A549 (cell line): ENCODE data around the gene ZNF865. TPM values are rescaled to one million over a fixed set of nuclear protein-coding genes. Genes with fewer than 3 reads are reported as not detected.

Source experiments
- ATAC-seq, 2 experiments: fragments of 200-7000 bp in 1 of 2; fragments of >200 bp in 1 of 2; cut with Nextera tagmentation in 1 of 2; cut with Tn5 transposase in 1 of 2; 3 replicates each; pipeline versions ENCODE4 v1.8.0 to v1.9.1; 2018 to 2020; ENCODE audit warnings: mild to moderate bottlenecking in 1 of 2, moderate library complexity in 1 of 2
- CTCF ChIA-PET: fragments of 300-600 bp; sonication (Branson Sonifier 250); formaldehyde crosslinking; extraction: SDS; loops from one replicate; lab custom pipeline; 2021; ENCODE audit warnings: antibody characterized with exemption, inconsistent platforms; lab: Yijun Ruan, JAX
- POLR2A ChIA-PET: fragments of 350-600 bp; formaldehyde crosslinking; extraction: SDS; loops from one replicate; lab custom pipeline; 2021; ENCODE audit warnings: antibody characterized with exemption, inconsistent platforms; lab: Yijun Ruan, JAX
- DNase-seq, 2 experiments: peaks; one replicate each; pipeline versions ENCODE4 v3.0.0 to v3.0.0-alpha.2; 2011 to 2016; ENCODE audit warnings: low read depth in 1 of 2, low spot score in 1 of 2
- FAIRE-seq: peaks from 2 replicates; lab custom pipeline; 2011; peaks lifted over from hg19 to GRCh38; lab: Jason Lieb, UNC
- H3K27ac ChIP-seq, 2 experiments: fragments of >200 bp; sonication (Bioruptor Twin); formaldehyde crosslinking; 3 replicates each; pipeline ENCODE4 v1.5.1; 2016 to 2017
- H3K4me1 ChIP-seq: fragments of >200 bp; sonication (Bioruptor Twin); formaldehyde crosslinking; 3 replicates; pipeline ENCODE4 v1.6.1; 2016
- H3K4me2 ChIP-seq: fragments of >200 bp; sonication (Bioruptor Twin); formaldehyde crosslinking; 3 replicates; pipeline ENCODE4 v1.6.1; 2016
- H3K4me3 ChIP-seq: fragments of >200 bp; sonication (Bioruptor Twin); formaldehyde crosslinking; 3 replicates; pipeline ENCODE4 v1.5.1; 2016
- H3K9me3 ChIP-seq: fragments of >200 bp; sonication (Bioruptor Twin); formaldehyde crosslinking; 3 replicates; pipeline ENCODE4 v1.6.1; 2016
- BHLHE40 ChIP-seq: IDR thresholded peaks from 2 replicates; pipeline ENCODE4 v1.6.1; 2012; ENCODE audit warnings: low read depth, low read length, inconsistent platforms
- CHD2 ChIP-seq: fragments of 150-350 bp; IDR thresholded peaks from 2 replicates; pipeline ENCODE4 v1.6.1; 2014; ENCODE audit warnings: low read length; ENCODE audit not compliant: partially characterized antibody
- CHD4 ChIP-seq: fragments of 200-600 bp; sonication (generic); IDR thresholded peaks from 2 replicates; pipeline ENCODE4 v1.6.1; 2016; ENCODE audit warnings: antibody characterized with exemption, mild to moderate bottlenecking, borderline replicate concordance
- E2F6 ChIP-seq: IDR thresholded peaks from 2 replicates; pipeline ENCODE4 v1.6.1; 2012; ENCODE audit warnings: low read depth, borderline replicate concordance
- EHF ChIP-seq: fragments of 250-450 bp; sonication (Bioruptor Pico); IDR thresholded peaks from 2 replicates; pipeline ENCODE4 v1.5.0; 2020; ENCODE audit warnings: mild to moderate bottlenecking
- EHMT2 ChIP-seq: fragments of 200-600 bp; sonication (generic); IDR thresholded peaks from 2 replicates; pipeline ENCODE4 v1.6.1; 2016; ENCODE audit warnings: antibody characterized with exemption, low read depth, mild to moderate bottlenecking, moderate library complexity
- ELK1 ChIP-seq: fragments of 150-350 bp; IDR thresholded peaks from 2 replicates; pipeline ENCODE4 v1.6.1; 2014; ENCODE audit warnings: low read depth, mild to moderate bottlenecking, low read length
- EP300 ChIP-seq, 2 experiments: fragments of >200 bp; sonication (Bioruptor Twin); formaldehyde crosslinking; IDR thresholded peaks; 2 replicates in 1 of 2; 3 replicates in 1 of 2; pipeline ENCODE4 v1.6.1; 2016 to 2017
- HDAC2 ChIP-seq: fragments of 200-600 bp; sonication (generic); IDR thresholded peaks from 2 replicates; pipeline ENCODE4 v1.6.1; 2016
- HEYL ChIP-seq: fragments of 250-450 bp; sonication (Bioruptor Pico); IDR thresholded peaks from 2 replicates; pipeline ENCODE4 v1.8.0; 2021; ENCODE audit warnings: mild to moderate bottlenecking, moderate library complexity
- HOXA7 ChIP-seq: fragments of 250-450 bp; sonication (Bioruptor Pico); IDR thresholded peaks from 2 replicates; pipeline ENCODE4 v1.5.0; 2020; ENCODE audit warnings: mild to moderate bottlenecking, moderate library complexity
- JUN ChIP-seq, 2 experiments: fragments of >200 bp; sonication (Bioruptor Twin); formaldehyde crosslinking; IDR thresholded peaks; 2 replicates in 1 of 2; 3 replicates in 1 of 2; pipeline ENCODE4 v1.6.1; 2016 to 2017
- KDM1A ChIP-seq: fragments of 200-600 bp; sonication (generic); IDR thresholded peaks from 2 replicates; pipeline ENCODE4 v1.6.1; 2016; ENCODE audit warnings: low read depth, mild to moderate bottlenecking
- NFE2L2 ChIP-seq: fragments of 150-350 bp; conservative IDR thresholded peaks from 2 replicates; pipeline ENCODE4 v1.6.1; 2014; ENCODE audit warnings: low read length
- NR3C1 ChIP-seq: fragments of >200 bp; sonication (Bioruptor Twin); formaldehyde crosslinking; IDR thresholded peaks from 3 replicates; pipeline ENCODE4 v1.6.1; 2017
- PBX3 ChIP-seq: IDR thresholded peaks from 2 replicates; pipeline ENCODE4 v1.6.1; 2012
- POLR2AphosphoS2 ChIP-seq: conservative IDR thresholded peaks from 2 replicates; pipeline ENCODE4 v1.6.1; 2012; ENCODE audit warnings: low read length, improper control_type of control experiment, inconsistent platforms
- RFX5 ChIP-seq: fragments of 450-650 bp; IDR thresholded peaks from 2 replicates; pipeline ENCODE4 v1.7.1; 2014; ENCODE audit warnings: antibody characterized with exemption, mild to moderate bottlenecking, moderate library complexity
- SREBF2 ChIP-seq: fragments of 450-650 bp; IDR thresholded peaks from 2 replicates; pipeline ENCODE4 v1.6.1; 2014; ENCODE audit warnings: mild to moderate bottlenecking, moderate library complexity
- ZC3H11A ChIP-seq: fragments of 450-650 bp; IDR thresholded peaks from 2 replicates; pipeline ENCODE4 v1.6.1; 2014; ENCODE audit warnings: antibody characterized with exemption, mild to moderate bottlenecking
- WGBS: methylation state at CpG from one replicate; pipeline ENCODE4 v1.1.6; 2017; ENCODE audit errors: missing lambda C conversion rate; 5-methylcytosine and 5-hydroxymethylcytosine counted together
- polyA plus RNA-seq, 4 experiments: library from polyadenylated mRNA; depleted of rRNA in 3 of 4; stranded (reverse); fragments of >200 nt; fragmentation: RNase III in 1 of 4; extraction: RNeasy Plus Mini Kit Qiagen cat#74134 plus additional on column Dnase treatment in 1 of 4; gene quantifications; 2 replicates in 3 of 4; 3 replicates in 1 of 4; pipeline ENCODE4 v1.2.3, GENCODE V29; 2011 to 2017
- TF ChIP-seq, protein P1 (sequence below): fragments of >200 bp; sonication (Bioruptor Twin); formaldehyde crosslinking; IDR thresholded peaks from 3 replicates; pipeline ENCODE4 v1.5.1; 2016
- TF ChIP-seq, protein P2 (sequence below): fragments of 250-450 bp; sonication (Bioruptor Pico); IDR thresholded peaks from 2 replicates; pipeline ENCODE4 v1.5.0; 2021; ENCODE audit warnings: mild to moderate bottlenecking, moderate library complexity, borderline replicate concordance
- TF ChIP-seq, protein P3 (sequence below): fragments of 250-450 bp; sonication (Bioruptor Pico); IDR thresholded peaks from 2 replicates; pipeline ENCODE4 v1.5.0; 2020; ENCODE audit warnings: low read depth, mild to moderate bottlenecking, moderate library complexity

ZNF865 gene
- polyA plus RNA-seq, 2 of the 4 experiments (the other 2 are of a cell fraction), result 2.1 to 7.9 TPM

DNA sequence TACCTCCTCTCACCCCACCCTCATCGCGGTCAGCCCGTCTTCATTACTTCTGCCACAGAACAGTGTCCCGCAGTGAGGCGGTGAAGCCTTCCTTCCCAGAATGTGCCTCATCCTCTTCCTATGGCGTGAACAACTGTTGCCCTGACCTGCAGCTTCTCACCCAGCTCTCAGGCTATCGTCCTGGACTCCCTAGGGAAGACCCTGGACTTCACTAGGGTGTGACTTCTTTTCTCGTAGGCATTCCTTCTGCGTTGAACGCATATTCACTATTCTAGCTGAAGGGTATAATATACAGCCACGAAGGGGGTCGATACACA, 982 bp downstream of the ZNF865 start:
- 24% methylated on average over 12 of the region's 12 CpGs for WGBS
- CTCF ChIA-PET, result interaction anchor here (0.6 to 16.7 kb wide), 47 partner anchors 9 to 542 kb away, joined by 3 to 348 read pairs (median 7); partner anchors contain the start of genes NAT14, ZNF579 and ZNF784
- no peaks in the 10 kb centered on the region for H3K9me3 ChIP-seq
- H3K4me1 ChIP-seq, result peaks cover 17% of the 10 kb centered on the region
- no peak for TF ChIP-seq HEYL (CRISPR knock-in tag)
- no peak for TF ChIP-seq NFE2L2
- TF ChIP-seq CHD4, result no peak
- no peak for TF ChIP-seq KDM1A
- no peak for TF ChIP-seq PBX3
- TF ChIP-seq E2F6, result no peak
- TF ChIP-seq EP300 (IDR thresholded peaks at IDR 0.05), result no peak
- no peak for TF ChIP-seq HOXA7 (CRISPR knock-in tag)
- TF ChIP-seq ELK1, result no peak
- TF ChIP-seq EHF (CRISPR knock-in tag), result no peak
- TF ChIP-seq EHMT2, result no peak
- TF ChIP-seq, protein P1, sequence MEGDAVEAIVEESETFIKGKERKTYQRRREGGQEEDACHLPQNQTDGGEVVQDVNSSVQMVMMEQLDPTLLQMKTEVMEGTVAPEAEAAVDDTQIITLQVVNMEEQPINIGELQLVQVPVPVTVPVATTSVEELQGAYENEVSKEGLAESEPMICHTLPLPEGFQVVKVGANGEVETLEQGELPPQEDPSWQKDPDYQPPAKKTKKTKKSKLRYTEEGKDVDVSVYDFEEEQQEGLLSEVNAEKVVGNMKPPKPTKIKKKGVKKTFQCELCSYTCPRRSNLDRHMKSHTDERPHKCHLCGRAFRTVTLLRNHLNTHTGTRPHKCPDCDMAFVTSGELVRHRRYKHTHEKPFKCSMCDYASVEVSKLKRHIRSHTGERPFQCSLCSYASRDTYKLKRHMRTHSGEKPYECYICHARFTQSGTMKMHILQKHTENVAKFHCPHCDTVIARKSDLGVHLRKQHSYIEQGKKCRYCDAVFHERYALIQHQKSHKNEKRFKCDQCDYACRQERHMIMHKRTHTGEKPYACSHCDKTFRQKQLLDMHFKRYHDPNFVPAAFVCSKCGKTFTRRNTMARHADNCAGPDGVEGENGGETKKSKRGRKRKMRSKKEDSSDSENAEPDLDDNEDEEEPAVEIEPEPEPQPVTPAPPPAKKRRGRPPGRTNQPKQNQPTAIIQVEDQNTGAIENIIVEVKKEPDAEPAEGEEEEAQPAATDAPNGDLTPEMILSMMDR, result no peak
- TF ChIP-seq, protein P2, sequence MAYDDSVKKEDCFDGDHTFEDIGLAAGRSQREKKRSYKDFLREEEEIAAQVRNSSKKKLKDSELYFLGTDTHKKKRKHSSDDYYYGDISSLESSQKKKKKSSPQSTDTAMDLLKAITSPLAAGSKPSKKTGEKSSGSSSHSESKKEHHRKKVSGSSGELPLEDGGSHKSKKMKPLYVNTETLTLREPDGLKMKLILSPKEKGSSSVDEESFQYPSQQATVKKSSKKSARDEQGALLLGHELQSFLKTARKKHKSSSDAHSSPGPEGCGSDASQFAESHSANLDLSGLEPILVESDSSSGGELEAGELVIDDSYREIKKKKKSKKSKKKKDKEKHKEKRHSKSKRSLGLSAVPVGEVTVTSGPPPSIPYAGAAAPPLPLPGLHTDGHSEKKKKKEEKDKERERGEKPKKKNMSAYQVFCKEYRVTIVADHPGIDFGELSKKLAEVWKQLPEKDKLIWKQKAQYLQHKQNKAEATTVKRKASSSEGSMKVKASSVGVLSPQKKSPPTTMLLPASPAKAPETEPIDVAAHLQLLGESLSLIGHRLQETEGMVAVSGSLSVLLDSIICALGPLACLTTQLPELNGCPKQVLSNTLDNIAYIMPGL, result no peak
- TF ChIP-seq BHLHE40, result no peak
- no peak for TF ChIP-seq RFX5
- peak overlapping the region; percentile 94 to 95 for H3K27ac ChIP-seq
- H3K4me2 ChIP-seq, result peak overlapping the region; percentile 86
- DNase-seq, result no peak
- POLR2A ChIA-PET, result interaction anchor here (0.6 to 3.2 kb wide), 13 partner anchors 10 to 267 kb away, joined by 3 to 33 read pairs (median 5); partner anchors contain the start of genes KMT5C, NAT14, UBE2S and ZNF579
- peak overlapping the region; percentile 82 for H3K4me3 ChIP-seq
- peak in 1 of 2 experiments; percentile 1; a peak in 3 of 6 replicates for ATAC-seq
- no peak for FAIRE-seq

DNA sequence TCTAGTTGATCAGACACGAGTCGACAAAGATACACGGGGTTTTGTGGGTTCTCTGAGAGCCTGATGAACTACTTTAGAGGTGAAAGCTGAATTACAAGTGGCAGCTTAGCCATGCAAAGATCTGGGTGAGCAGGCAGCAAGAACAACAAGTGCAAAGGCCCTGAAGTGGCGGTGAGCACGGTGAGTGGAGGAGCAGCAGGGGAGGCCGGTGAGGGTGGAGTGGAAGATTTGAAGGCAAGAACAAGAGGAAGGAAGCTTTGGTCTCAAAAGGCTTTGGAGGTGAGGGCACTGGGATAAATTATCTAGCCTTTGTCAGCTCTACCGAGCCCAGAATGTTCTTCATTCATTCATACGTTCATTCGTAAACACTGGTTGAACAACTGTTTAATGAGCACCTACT, 1.4 kb downstream of the ZNF865 start:
- Histone ChIP-seq H3K9me3 (no peaks in the 10 kb centered on the region), H3K27ac (peak overlapping the region in 1 of 2 experiments; percentile 95; a peak in 4 of 6 replicates), H3K4me1 (peaks cover 14% of the 10 kb centered on the region)
- CTCF ChIA-PET, result interaction anchor here (0.6 to 16.7 kb wide), 46 partner anchors 8 to 543 kb away, joined by 3 to 348 read pairs (median 7); partner anchors contain the start of genes NAT14, ZNF579 and ZNF784
- WGBS, result 77% methylated on average over 9 of the region's 9 CpGs
- no peak for ATAC-seq
- TF ChIP-seq CHD2 (no peak), ZC3H11A (no peak), HDAC2 (no peak), SREBF2 (no peak), JUN (IDR thresholded peaks at IDR 0.05) (no peak), NR3C1 (no peak), POLR2AphosphoS2 (no peak)
- TF ChIP-seq, protein P3, sequence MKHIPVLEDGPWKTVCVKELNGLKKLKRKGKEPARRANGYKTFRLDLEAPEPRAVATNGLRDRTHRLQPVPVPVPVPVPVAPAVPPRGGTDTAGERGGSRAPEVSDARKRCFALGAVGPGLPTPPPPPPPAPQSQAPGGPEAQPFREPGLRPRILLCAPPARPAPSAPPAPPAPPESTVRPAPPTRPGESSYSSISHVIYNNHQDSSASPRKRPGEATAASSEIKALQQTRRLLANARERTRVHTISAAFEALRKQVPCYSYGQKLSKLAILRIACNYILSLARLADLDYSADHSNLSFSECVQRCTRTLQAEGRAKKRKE (CRISPR knock-in tag), result no peak
- TF ChIP-seq, all 56 proteins: peak for 0
- FAIRE-seq (no peak), DNase-seq (no peak)
- peak overlapping the region; percentile 82 for H3K4me3 ChIP-seq
- POLR2A ChIA-PET, result interaction anchor here (0.9 to 3.2 kb wide), 8 partner anchors 10 to 267 kb away, joined by 3 to 33 read pairs (median 6); partner anchors contain the start of genes KMT5C, NAT14, ZNF579 and ZNF784
- peak overlapping the region; percentile 86 for H3K4me2 ChIP-seq
